PFSK-1 (cell line): ENCODE measurements around the gene INPP5J.

Experiments
- POLR2AphosphoS5 ChIP-seq: IDR thresholded peaks from 2 replicates; pipeline ENCODE4 v1.6.1; 2012; ENCODE audit warnings: low read depth, mild to moderate bottlenecking, control low read depth, low read length, moderate library complexity
- SIN3A ChIP-seq: IDR thresholded peaks from 2 replicates; pipeline ENCODE4 v1.6.1; 2012; ENCODE audit warnings: mild to moderate bottlenecking, low read length, moderate library complexity, borderline replicate concordance; ENCODE audit not compliant: insufficient read depth
- TAF1 ChIP-seq: IDR thresholded peaks from 2 replicates; pipeline ENCODE4 v1.6.1; 2012; ENCODE audit warnings: low read length, control low read depth, borderline replicate concordance; ENCODE audit not compliant: insufficient read depth
- TF ChIP-seq, protein P1 (sequence below), 2 experiments: IDR thresholded peaks; 2 replicates each; pipeline versions ENCODE4 v1.6.1 to v1.8.0; 2011 to 2012; ENCODE audit warnings: low read depth in 2 of 2, low read length in 2 of 2, control low read depth in 1 of 2, inconsistent platforms in 1 of 2, mild to moderate bottlenecking in 1 of 2, moderate library complexity in 1 of 2; ENCODE audit not compliant: insufficient read depth in 1 of 2

DNA sequence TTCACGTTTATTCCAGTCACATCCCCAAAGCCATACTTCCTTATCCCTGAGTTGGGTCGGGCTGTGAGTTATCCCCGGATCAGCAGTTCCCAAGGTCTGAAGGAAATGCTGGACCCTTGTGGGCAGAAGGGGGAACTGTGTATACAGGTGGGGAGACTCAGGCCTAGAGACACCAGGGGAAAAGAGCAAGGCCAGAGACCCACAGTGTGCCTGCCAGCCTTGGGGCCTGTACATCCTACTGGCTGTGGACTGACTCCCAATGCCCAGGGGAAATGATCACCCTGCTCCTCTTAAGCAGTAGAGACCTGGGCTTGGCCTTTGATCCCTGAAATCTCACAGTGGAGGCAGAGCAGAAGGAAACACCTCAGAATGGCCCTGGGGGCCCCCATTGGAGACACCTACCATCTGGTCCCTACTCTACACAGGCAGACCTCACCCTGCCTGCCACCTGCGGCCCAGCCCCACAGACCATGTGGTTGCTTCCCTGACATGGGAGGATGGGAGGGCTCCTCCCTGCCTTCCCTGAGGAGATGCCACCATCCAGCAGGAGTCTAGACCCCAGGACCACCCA, 16.7 kb upstream of the INPP5J start:
- TF ChIP-seq POLR2AphosphoS5 (no peak), TAF1 (no peak), SIN3A (no peak)
- TF ChIP-seq, protein P1, sequence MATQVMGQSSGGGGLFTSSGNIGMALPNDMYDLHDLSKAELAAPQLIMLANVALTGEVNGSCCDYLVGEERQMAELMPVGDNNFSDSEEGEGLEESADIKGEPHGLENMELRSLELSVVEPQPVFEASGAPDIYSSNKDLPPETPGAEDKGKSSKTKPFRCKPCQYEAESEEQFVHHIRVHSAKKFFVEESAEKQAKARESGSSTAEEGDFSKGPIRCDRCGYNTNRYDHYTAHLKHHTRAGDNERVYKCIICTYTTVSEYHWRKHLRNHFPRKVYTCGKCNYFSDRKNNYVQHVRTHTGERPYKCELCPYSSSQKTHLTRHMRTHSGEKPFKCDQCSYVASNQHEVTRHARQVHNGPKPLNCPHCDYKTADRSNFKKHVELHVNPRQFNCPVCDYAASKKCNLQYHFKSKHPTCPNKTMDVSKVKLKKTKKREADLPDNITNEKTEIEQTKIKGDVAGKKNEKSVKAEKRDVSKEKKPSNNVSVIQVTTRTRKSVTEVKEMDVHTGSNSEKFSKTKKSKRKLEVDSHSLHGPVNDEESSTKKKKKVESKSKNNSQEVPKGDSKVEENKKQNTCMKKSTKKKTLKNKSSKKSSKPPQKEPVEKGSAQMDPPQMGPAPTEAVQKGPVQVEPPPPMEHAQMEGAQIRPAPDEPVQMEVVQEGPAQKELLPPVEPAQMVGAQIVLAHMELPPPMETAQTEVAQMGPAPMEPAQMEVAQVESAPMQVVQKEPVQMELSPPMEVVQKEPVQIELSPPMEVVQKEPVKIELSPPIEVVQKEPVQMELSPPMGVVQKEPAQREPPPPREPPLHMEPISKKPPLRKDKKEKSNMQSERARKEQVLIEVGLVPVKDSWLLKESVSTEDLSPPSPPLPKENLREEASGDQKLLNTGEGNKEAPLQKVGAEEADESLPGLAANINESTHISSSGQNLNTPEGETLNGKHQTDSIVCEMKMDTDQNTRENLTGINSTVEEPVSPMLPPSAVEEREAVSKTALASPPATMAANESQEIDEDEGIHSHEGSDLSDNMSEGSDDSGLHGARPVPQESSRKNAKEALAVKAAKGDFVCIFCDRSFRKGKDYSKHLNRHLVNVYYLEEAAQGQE (IDR thresholded peaks at IDR 0.05; ENCODE audit: insufficient read depth in 1 of 2, low read depth in 2 of 2, low read length in 2 of 2) = no peak
